CD4-positive, alpha-beta T cell (primary cell): ENCODE results near the gene ZSCAN32. TPM values are rescaled to one million over a fixed set of nuclear protein-coding genes. Genes with fewer than 3 reads are reported as not detected.
A peak's percentile ranks its signal among the peaks of the same experiment; 100 is the strongest.

Experiments
- ATAC-seq: fragments of 200-7000 bp; cut with Tn5 transposase; one replicate; pipeline ENCODE4 v1.10.0; 2022; ENCODE audit warnings: mild to moderate bottlenecking; ENCODE audit not compliant: poor library complexity
- CTCF ChIA-PET: fragments of 350-600 bp; sonication (Branson Sonifier 250); formaldehyde crosslinking; loops from one replicate; lab custom pipeline; 2021; ENCODE audit warnings: antibody characterized with exemption, inconsistent platforms; lab: Charles Lee
- POLR2A ChIA-PET: fragments of 350-600 bp; sonication (Branson Sonifier 250); formaldehyde crosslinking; loops from one replicate; lab custom pipeline; 2021; ENCODE audit warnings: antibody characterized with exemption, inconsistent platforms; lab: Charles Lee
- DNase-seq, 14 experiments: peaks; one replicate each; pipeline ENCODE4 v3.0.0-alpha.2; 2013 to 2020; ENCODE audit warnings: mixed read lengths in 2 of 14
- H3K27ac ChIP-seq, 2 donors: one replicate each; pipeline versions ENCODE4 v1.5.1 to v1.7.0; 2013; ENCODE audit warnings: low read length in 2 of 2, low read depth in 1 of 2, mild to moderate bottlenecking in 1 of 2
- H3K27me3 ChIP-seq, 2 experiments: 1 replicate in 1 of 2; 2 replicates in 1 of 2; pipeline versions ENCODE4 v1.6.1 to v1.7.0; 2013; ENCODE audit warnings: low read length in 2 of 2, control low read depth in 1 of 2, mild to moderate bottlenecking in 1 of 2, moderate library complexity in 1 of 2; ENCODE audit not compliant: insufficient read depth in 2 of 2, control insufficient read depth in 1 of 2
- H3K36me3 ChIP-seq: one replicate; pipeline ENCODE4 v1.6.1; 2013; ENCODE audit warnings: low read length, control low read depth; ENCODE audit not compliant: insufficient read depth
- H3K4me1 ChIP-seq: one replicate; pipeline ENCODE4 v1.6.1; 2013; ENCODE audit warnings: low read length, control low read depth; ENCODE audit not compliant: insufficient read depth
- H3K4me3 ChIP-seq: one replicate; pipeline ENCODE4 v1.5.1; 2013; ENCODE audit warnings: mild to moderate bottlenecking, low read length, moderate library complexity
- H3K9me3 ChIP-seq, 2 experiments: 1 replicate in 1 of 2; 2 replicates in 1 of 2; pipeline versions ENCODE4 v1.6.1 to v1.7.0; 2013; ENCODE audit warnings: low read length in 2 of 2, mild to moderate bottlenecking in 2 of 2, control low read depth in 1 of 2, moderate library complexity in 1 of 2; ENCODE audit not compliant: control insufficient read depth in 1 of 2, insufficient read depth in 1 of 2
- H3K27ac Mint-ChIP-seq: one replicate; pipeline ENCODE4 v1.8.0; 2020; ENCODE audit warnings: mixed read lengths
- H3K27me3 Mint-ChIP-seq: one replicate; pipeline ENCODE4 v1.8.0; 2021; ENCODE audit warnings: mixed read lengths
- H3K36me3 Mint-ChIP-seq: one replicate; pipeline ENCODE4 v1.8.0; 2021; ENCODE audit warnings: low read depth, mixed read lengths
- H3K4me1 Mint-ChIP-seq: one replicate; pipeline ENCODE4 v1.8.0; 2021; ENCODE audit warnings: low read depth, mixed read lengths
- H3K4me3 Mint-ChIP-seq: one replicate; pipeline ENCODE4 v1.8.0; 2020; ENCODE audit warnings: mild to moderate bottlenecking, mixed read lengths
- H3K9me3 Mint-ChIP-seq: one replicate; pipeline ENCODE4 v1.8.0; 2020; ENCODE audit warnings: mixed read lengths
- intact Hi-C, 2 experiments: fragments of 100-400 bp; cut with DNase I in 1 of 2; cut with micrococcal nuclease in 1 of 2; formaldehyde crosslinking; loops; one replicate each; pipeline versions ENCODE4 v1.15.1 to v1.9.0; 2023 to 2025; cut with DNase I, micrococcal nuclease
- total RNA-seq, 174 experiments: library from RNA in 2 of 174; stranded (reverse) in 2 of 174; gene quantifications; one replicate each; pipeline ENCODE4 v1.2.3 and lab custom pipeline; 2021 to 2026
- TF ChIP-seq, protein P1 (sequence below): fragments of 200-600 bp; IDR thresholded peaks from one replicate; pipeline ENCODE4 v1.8.0; 2022; ENCODE audit warnings: antibody characterized with exemption, mild to moderate bottlenecking

ZSCAN32 gene
- total RNA-seq, 2 experiments from 2014 or later, result 4.8 to 5.4 TPM

DNA sequence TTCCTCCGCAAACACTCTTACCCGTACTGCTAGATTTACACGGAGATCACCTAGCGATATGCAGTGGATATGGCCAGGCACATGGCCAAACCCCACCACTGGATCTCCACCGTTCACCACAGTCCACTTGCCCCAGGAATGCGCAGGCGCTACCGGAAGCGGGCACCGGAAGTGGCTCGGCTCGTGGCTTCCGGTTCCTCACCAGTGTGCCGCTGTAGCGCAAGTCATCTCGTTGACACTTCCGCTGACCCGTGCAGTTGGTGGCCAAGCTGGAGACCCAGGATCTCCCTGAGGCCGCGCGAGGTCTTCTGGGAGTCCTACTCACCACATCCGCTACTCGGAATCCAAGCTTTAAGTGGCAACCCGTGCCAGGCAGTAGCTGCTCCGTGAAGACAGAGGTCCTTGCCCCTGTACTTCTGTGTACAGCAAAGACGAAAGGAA, 31.0 kb upstream of the ZSCAN32 start:
- intact Hi-C loops, result no loop called here
- peak overlapping the region; percentile 8 for H3K4me3 ChIP-seq
- peak; percentile 74 for ATAC-seq
- Mint-ChIP-seq H3K9me3 (peaks cover 6% of the 10 kb centered on the region), H3K4me1 (peaks cover 30% of the 10 kb centered on the region), H3K27ac (peak overlapping the region; percentile 75), H3K4me3 (peak overlapping the region; percentile 74), H3K27me3 (peaks cover 3% of the 10 kb centered on the region), H3K36me3 (peaks cover 53% of the 10 kb centered on the region)
- CTCF ChIA-PET, result no interaction called here
- TF ChIP-seq, protein P1, sequence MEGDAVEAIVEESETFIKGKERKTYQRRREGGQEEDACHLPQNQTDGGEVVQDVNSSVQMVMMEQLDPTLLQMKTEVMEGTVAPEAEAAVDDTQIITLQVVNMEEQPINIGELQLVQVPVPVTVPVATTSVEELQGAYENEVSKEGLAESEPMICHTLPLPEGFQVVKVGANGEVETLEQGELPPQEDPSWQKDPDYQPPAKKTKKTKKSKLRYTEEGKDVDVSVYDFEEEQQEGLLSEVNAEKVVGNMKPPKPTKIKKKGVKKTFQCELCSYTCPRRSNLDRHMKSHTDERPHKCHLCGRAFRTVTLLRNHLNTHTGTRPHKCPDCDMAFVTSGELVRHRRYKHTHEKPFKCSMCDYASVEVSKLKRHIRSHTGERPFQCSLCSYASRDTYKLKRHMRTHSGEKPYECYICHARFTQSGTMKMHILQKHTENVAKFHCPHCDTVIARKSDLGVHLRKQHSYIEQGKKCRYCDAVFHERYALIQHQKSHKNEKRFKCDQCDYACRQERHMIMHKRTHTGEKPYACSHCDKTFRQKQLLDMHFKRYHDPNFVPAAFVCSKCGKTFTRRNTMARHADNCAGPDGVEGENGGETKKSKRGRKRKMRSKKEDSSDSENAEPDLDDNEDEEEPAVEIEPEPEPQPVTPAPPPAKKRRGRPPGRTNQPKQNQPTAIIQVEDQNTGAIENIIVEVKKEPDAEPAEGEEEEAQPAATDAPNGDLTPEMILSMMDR, result no peak
- peak in 12 of 14 experiments; percentile 11 to 74 (median 40) for DNase-seq
- H3K4me1 ChIP-seq, result peaks cover 8% of the 10 kb centered on the region
- H3K36me3 ChIP-seq, result peaks cover 7% of the 10 kb centered on the region
- POLR2A ChIA-PET, result interaction anchor here (1.4 to 1.7 kb wide), 2 partner anchors 31 to 149 kb away, joined by 6 to 10 read pairs; partner anchors contain the start of genes ZNF174, ZNF263 and ZSCAN32
- H3K9me3 ChIP-seq, result peaks cover 0 to 10% of the 10 kb centered on the region in 2 experiments
- no peaks in the 10 kb centered on the region for H3K27me3 ChIP-seq
- H3K27ac ChIP-seq, result no peak overlapping the region

DNA sequence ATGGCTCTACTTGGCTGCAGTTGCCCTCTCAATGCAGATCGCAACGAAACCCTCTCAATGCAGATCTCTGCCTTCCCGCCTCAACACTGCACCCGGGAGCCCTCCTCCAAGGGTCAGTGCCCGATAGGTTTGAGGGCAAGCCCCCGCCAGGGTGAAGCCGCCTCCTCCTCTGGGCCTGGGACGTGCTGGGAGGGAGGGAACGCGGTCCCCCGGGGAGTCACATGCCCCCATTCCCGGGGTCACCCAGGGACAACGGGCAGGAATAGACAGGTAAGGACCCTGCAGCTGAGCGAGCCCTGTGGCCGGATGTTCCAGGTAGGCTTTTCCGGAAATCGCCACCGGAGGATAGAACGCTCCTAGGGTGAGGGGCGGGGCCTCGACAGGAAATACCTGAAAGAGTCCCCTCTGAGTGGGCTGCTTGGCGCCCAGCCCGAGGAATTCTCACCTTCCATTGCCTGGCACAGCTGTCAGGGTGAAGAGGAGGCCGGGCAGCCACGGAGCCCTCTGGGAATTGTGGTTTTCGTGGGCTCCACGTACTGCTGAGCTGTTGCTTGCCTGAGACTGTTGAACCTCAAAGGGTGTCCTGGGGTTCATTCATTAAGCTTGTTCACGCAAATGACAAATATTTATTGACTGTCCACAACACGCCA, 13.1 kb upstream of the ZSCAN32 start:
- peaks cover 62% of the 10 kb centered on the region for H3K36me3 Mint-ChIP-seq
- DNase-seq, result no peak
- no peak overlapping the region for H3K27ac ChIP-seq
- POLR2A ChIA-PET, result interaction anchor here (1.4 kb wide), 1 partner anchor 13 kb away, joined by 4 read pairs; the partner anchor contains the start of genes ZNF174 and ZSCAN32
- intact Hi-C loops, result no loop called here
- H3K27me3 Mint-ChIP-seq, result no peaks in the 10 kb centered on the region
- H3K9me3 ChIP-seq, result peaks cover 69 to 80% of the 10 kb centered on the region in 2 experiments
- TF ChIP-seq, protein P1, result no peak
- peaks cover 3% of the 10 kb centered on the region for H3K36me3 ChIP-seq
- ATAC-seq, result no peak
- H3K9me3 Mint-ChIP-seq, result peaks cover 7% of the 10 kb centered on the region
- H3K4me1 ChIP-seq, result no peaks in the 10 kb centered on the region
- H3K27me3 ChIP-seq, result peaks cover 0 to 3% of the 10 kb centered on the region in 2 experiments
- CTCF ChIA-PET, result no interaction called here
- H3K4me1 Mint-ChIP-seq, result no peaks in the 10 kb centered on the region
- no peak overlapping the region for H3K27ac Mint-ChIP-seq
- no peak overlapping the region for H3K4me3 ChIP-seq
- H3K4me3 Mint-ChIP-seq, result no peak overlapping the region

DNA sequence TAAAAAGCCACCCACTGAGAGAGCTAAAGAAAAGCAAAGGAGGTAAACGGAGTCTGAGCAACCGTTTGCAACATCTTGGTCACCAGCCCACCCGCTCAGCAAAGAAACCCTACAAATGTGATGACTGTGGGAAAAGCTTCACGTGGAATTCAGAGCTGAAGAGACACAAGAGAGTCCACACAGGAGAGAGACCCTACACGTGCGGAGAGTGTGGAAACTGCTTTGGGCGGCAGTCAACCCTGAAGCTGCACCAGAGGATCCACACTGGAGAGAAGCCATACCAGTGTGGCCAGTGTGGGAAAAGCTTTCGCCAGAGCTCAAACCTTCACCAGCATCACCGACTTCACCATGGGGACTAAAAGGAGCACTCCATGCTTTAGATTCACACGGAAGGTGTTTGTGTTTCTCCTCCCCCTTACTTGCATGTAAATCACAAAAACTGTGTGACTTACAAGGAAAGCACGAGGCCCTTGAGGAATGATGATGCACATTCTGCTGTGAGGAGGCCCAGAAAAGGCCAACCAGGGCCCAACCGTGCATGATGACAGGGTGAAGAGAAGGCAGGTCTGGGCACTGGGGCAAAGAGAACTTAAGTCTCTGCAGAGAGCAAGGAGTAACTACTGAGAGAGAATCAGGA, 7.9 kb upstream of the ZSCAN32 start:
- intact Hi-C loops, result no loop called here
- CTCF ChIA-PET, result no interaction called here
- H3K4me3 Mint-ChIP-seq, result no peak overlapping the region
- Histone ChIP-seq H3K4me3 (no peak overlapping the region), H3K9me3 (peaks cover 68 to 93% of the 10 kb centered on the region in 2 experiments), H3K27me3 (peaks cover 0 to 3% of the 10 kb centered on the region in 2 experiments), H3K27ac (no peak overlapping the region), H3K36me3 (peaks cover 54% of the 10 kb centered on the region), H3K4me1 (peaks cover 4% of the 10 kb centered on the region)
- no peak overlapping the region for H3K27ac Mint-ChIP-seq
- peaks cover 19% of the 10 kb centered on the region for H3K4me1 Mint-ChIP-seq
- no peaks in the 10 kb centered on the region for H3K27me3 Mint-ChIP-seq
- DNase-seq (no peak), ATAC-seq (no peak)
- H3K9me3 Mint-ChIP-seq, result peaks cover 8% of the 10 kb centered on the region
- POLR2A ChIA-PET, result interaction anchor here (2.1 kb wide), 1 partner anchor 8 kb away, joined by 10 read pairs; the partner anchor contains the start of genes ZNF174 and ZSCAN32
- peaks cover 90% of the 10 kb centered on the region for H3K36me3 Mint-ChIP-seq
- TF ChIP-seq, protein P1, result no peak
